GM19395 (cell line): ENCODE data around the gene CD8A.

Experiments
- ATAC-seq: cut with Tn5 transposase; IDR thresholded peaks from one replicate; pipeline ENCODE4 v1.9.1; 2021; ENCODE audit warnings: mild to moderate bottlenecking, moderate library complexity; ENCODE audit not compliant: unreplicated experiment

CD8A gene

GRCh38 chr2:86781363-86781762, 9.3 kb downstream of the CD8A start:
- no peak for ATAC-seq

GRCh38 chr2:86779971-86780370, 10.7 kb downstream of the CD8A start:
- no peak for ATAC-seq

GRCh38 chr2:86778957-86779356, 11.8 kb downstream of the CD8A start:
- ATAC-seq = no peak

GRCh38 chr2:86776532-86776931, 14.2 kb downstream of the CD8A start:
- ATAC-seq = no peak

GRCh38 chr2:86775338-86775737, 15.4 kb downstream of the CD8A start:
- no peak for ATAC-seq

DNA sequence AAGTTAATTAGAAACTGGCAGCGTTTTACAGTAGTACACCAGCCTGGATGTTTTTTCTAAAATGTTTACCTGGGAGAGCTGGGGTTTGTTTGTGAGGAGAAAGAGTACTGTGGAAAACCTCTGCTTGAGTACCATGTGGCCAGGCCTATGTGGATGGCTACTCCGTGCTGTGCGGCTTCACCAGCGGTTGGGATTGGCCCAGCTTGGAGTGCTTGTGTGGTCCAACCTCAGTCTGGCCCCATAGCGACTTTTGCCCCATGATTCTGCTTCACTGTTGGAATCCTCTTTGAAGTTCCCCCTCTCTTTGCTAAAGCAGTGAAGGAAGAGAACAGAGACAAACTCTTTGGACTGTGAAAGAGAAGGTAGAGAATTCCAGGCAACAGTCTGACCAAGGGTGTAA, 15.9 kb downstream of the CD8A start:
- ATAC-seq = no peak

- ATAC-seq = no peak
Measured at GRCh38 chr2:86772611-86773010, 18.1 kb downstream of the CD8A start.

- no peak for ATAC-seq
Measured at GRCh38 chr2:86770816-86771301, 19.9 kb downstream of the CD8A start.

DNA sequence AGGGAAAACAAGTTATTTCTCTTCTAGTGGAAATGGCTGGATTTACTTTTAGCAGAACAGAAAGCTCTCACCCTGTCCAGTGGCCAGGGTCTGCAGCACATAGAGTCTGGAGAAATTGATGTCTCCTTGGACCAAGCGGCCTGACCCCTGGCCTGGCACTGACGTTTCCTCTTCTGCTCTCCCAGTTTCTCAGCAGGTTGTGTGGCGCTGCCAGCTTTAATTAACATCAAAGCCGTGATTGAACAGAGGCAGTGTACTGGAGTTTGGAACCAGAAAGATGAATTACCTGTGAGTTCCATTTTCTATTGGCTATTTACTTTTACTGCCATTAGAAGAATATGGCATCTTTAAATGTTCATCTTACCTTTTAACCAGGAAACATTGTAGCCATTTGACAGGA, 20.9 kb downstream of the CD8A start:
- ATAC-seq = no peak

- ATAC-seq = no peak
Measured at GRCh38 chr2:86768189-86768949, 22.3 kb downstream of the CD8A start.

DNA sequence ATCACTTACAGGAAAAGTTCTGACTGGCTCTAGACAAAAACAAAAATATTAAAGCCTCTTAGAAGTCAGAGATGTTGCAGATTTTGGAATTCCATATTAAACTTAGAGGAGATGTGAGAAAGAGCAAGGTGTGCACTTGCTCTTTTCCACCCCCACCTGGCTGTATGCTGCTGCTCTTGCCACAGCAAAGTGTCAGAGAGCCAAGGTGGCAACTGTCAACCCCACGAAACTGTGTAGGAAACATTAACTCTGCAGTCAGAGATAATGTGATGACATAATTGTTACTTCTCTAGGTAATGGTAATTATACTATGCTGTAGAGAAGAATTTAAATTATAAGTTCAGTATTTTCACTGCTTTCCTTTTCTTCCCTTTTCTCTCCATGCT, 25.4 kb downstream of the CD8A start:
- ATAC-seq = no peak

- no peak for ATAC-seq
Measured at GRCh38 chr2:86764661-86765309, 25.9 kb downstream of the CD8A start.

- no peak for ATAC-seq
Measured at GRCh38 chr2:86760371-86760770, 30.3 kb downstream of the CD8A start.

DNA sequence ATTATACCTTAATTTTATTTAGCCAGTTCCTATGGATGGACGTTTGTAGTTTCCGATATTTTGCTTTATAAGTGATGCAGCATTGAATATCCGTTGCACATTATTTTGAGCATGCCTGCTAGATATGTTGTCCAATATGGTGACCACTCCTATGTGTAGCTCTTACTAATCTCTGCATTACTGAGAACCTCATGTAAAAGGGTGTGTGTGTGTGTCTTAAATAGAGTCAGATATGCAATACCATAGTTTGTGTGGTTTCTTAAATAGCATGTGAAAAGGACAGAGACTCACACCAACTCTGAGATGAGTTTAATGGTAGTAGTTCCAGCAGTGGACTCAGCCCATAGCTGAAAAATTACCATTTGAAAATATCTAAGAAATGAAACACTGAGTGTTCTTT, 32.3 kb downstream of the CD8A start:
- no peak for ATAC-seq

DNA sequence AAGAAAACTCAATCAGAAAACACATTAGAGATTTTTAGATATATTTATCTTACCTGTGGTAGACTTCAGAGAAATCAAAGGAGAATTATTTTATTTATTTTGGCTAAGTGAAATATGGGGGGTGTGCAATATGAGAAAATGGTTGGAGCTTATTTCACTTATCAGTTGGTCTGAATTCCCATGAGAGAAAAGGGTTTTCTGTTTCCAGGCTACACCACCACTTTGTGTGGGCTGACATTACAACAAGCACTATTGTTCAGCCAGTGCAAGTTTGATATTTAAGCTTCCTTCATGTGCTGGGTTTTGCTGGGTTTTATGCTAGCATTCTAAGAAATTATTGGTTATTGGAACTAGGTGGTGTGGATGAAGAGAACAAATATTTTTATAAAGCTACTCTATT, 37.1 kb downstream of the CD8A start:
- no peak for ATAC-seq

GRCh38 chr2:86752934-86753333, 37.8 kb downstream of the CD8A start:
- ATAC-seq = no peak

- no peak for ATAC-seq
Measured at GRCh38 chr2:86751778-86752177, 38.9 kb downstream of the CD8A start.

GRCh38 chr2:86750240-86750839, 40.4 kb downstream of the CD8A start:
- ATAC-seq = no peak

- ATAC-seq = no peak
Measured at GRCh38 chr2:86747711-86748639, 42.7 kb downstream of the CD8A start.

DNA sequence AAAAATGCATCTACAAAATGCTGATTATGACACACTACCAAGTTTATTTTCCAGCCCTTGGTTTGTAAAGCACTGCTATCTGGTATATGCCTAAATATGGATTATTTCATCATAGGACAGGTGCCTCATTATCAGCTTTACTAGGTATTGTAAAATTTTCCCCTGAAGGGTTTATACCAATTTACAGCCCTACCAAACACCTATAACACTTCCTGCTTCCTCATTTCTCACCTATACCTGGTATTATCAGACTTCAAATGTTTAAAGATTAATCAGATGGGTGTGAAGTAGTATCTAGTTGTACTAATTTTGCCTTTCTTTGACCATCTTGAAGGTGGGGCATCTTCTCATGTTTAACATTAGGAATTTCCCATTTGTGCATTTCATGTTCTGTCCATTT, 43.8 kb downstream of the CD8A start:
- ATAC-seq = no peak

DNA sequence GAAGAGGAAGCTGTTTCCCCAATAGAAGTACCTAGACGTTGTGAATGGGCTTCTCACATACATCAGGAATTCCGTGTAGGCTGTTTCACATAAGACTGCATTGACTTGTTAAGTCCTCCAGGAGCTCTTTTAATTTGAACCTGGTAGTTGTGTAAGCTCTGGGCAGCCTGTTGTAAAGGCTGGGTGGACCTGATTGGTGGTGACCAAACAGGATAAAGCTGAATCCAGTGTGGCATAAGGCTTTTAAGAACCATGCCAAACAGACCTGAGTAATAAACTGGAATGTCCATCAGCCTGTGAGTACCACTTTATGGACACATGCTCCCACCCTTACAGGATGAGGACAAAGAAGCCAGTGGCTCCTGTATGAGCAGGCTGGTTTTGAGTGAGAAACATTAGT, 46.6 kb downstream of the CD8A start:
- no peak for ATAC-seq
